Superior temporal gyrus (tissue), 1 donor: ENCODE results near the gene GPR55.
A peak's percentile ranks its signal among the peaks of the same experiment; 100 is the strongest.

ENCODE experiments used
- DNase-seq: peaks from one replicate; pipeline ENCODE4 v3.0.0-alpha.2; 2016; ENCODE audit errors: extremely low spot score

The GPR55 gene

GRCh38 chr2:230868161-230868946 lies 56.7 kb downstream of the GPR55 start:
- no peak for DNase-seq

GRCh38 chr2:230866756-230867523 lies 58.1 kb downstream of the GPR55 start:
- DNase-seq, result peak; percentile 66

- no peak for DNase-seq
These were observed 59.0 kb downstream of the GPR55 start for GRCh38 chr2:230865766-230866755.

- no peak for DNase-seq
These were observed 59.7 kb downstream of the GPR55 start for GRCh38 chr2:230865307-230865765.

GRCh38 chr2:230864605-230865306 lies 60.3 kb downstream of the GPR55 start, which contains the start of gene ITM2C:
TSS of gene ITM2C (plus strand) at chr2:230864942. CDS start at chr2:230865026, 84 bp downstream.
- DNase-seq, result peak; percentile 58

GRCh38 chr2:230864122-230864604 lies 60.9 kb downstream of the GPR55 start:
- DNase-seq, result no peak

GRCh38 chr2:230863442-230864121 lies 61.5 kb downstream of the GPR55 start:
- no peak for DNase-seq

- DNase-seq, result no peak
These were observed 62.0 kb downstream of the GPR55 start for GRCh38 chr2:230863031-230863430.

- no peak for DNase-seq
These were observed 62.8 kb downstream of the GPR55 start for GRCh38 chr2:230862292-230862691.

- no peak for DNase-seq
These were observed 63.3 kb downstream of the GPR55 start for GRCh38 chr2:230861552-230862255.
